Prostate gland (tissue), 2 donors: ENCODE results near the gene TSHZ2. TPM values are rescaled to one million over a fixed set of nuclear protein-coding genes. Genes with fewer than 3 reads are reported as not detected.

Experiments
- DNase-seq: peaks from one replicate; pipeline ENCODE4 v3.0.0-alpha.2; 2019; ENCODE audit warnings: low spot score
- H3K27ac ChIP-seq, 2 donors: fragments of 200-600 bp; sonication (generic); 2 replicates each; pipeline ENCODE4 v1.5.1; 2017 to 2019
- H3K27me3 ChIP-seq: fragments of 200-600 bp; sonication (generic); replicated peaks from 2 replicates; pipeline ENCODE4 v1.5.1; 2019; ENCODE audit not compliant: insufficient read depth
- H3K36me3 ChIP-seq, 2 donors: fragments of 200-600 bp; sonication (generic); 1 replicate in 1 of 2; 2 replicates in 1 of 2; pipeline versions ENCODE4 v1.5.1 to v1.8.1; 2017 to 2019
- H3K4me1 ChIP-seq: fragments of 200-600 bp; sonication (generic); replicated peaks from 2 replicates; pipeline ENCODE4 v1.5.1; 2019
- H3K4me3 ChIP-seq, 2 donors: fragments of 200-600 bp; sonication (generic); 2 replicates each; pipeline ENCODE4 v1.5.1; 2017 to 2019
- H3K9me3 ChIP-seq: fragments of 200-600 bp; sonication (generic); 2 replicates; pipeline ENCODE4 v1.5.1; 2017
- CTCF ChIP-seq, 4 experiments: fragments of 200-600 bp in 2 of 4; fragments of 450-650 bp in 2 of 4; sonication (generic) in 2 of 4; IDR thresholded peaks; 1 replicate in 3 of 4; 2 replicates in 1 of 4; pipeline ENCODE4 v1.5.1; 2016 to 2019; ENCODE audit warnings: antibody characterized with exemption in 4 of 4, mild to moderate bottlenecking in 2 of 4, moderate library complexity in 2 of 4
- POLR2A ChIP-seq: fragments of 450-650 bp; IDR thresholded peaks from one replicate; pipeline ENCODE4 v1.6.1; 2016; ENCODE audit warnings: antibody characterized with exemption, mild to moderate bottlenecking
- POLR2AphosphoS5 ChIP-seq: sonication (generic); formaldehyde crosslinking; IDR thresholded peaks from one replicate; pipeline ENCODE4 v1.6.1; 2017; ENCODE audit warnings: antibody characterized with exemption
- WGBS: methylation state at CpG from one replicate; pipeline ENCODE4 v1.1.5; 2018; 5-methylcytosine and 5-hydroxymethylcytosine counted together
- intact Hi-C: fragments of 100-400 bp; cut with DNase I; formaldehyde crosslinking; loops from one replicate; pipeline ENCODE4 v1.14.2; 2022
- total RNA-seq, 2 donors: library from RNA; depleted of rRNA; stranded (reverse); fragments of >200 nt; gene quantifications; one replicate each; pipeline ENCODE4 v1.1.0, GENCODE V29; 2016

The TSHZ2 gene
- total RNA-seq, 2 donors from 2014 or later, result 9.8 to 35.1 TPM

GRCh38 chr20:53194306-53195290 lies 222.4 kb downstream of the TSHZ2 start:
- 71% methylated on average over 11 of the region's 11 CpGs for WGBS
- H3K27me3 ChIP-seq, result no peaks in the 10 kb centered on the region
- intact Hi-C loops, result no loop called here
- no peak for DNase-seq
- no peak overlapping the region for H3K4me3 ChIP-seq
- no peak overlapping the region for H3K27ac ChIP-seq
- TF ChIP-seq POLR2AphosphoS5 (no peak), POLR2A (no peak), CTCF (IDR thresholded peaks at IDR 0.05) (no peak)
- H3K9me3 ChIP-seq, result no peaks in the 10 kb centered on the region
- no peaks in the 10 kb centered on the region for H3K4me1 ChIP-seq
- no peaks in the 10 kb centered on the region for H3K36me3 ChIP-seq

GRCh38 chr20:53195876-53196610 lies 223.9 kb downstream of the TSHZ2 start:
- 72% methylated on average over 16 of the region's 16 CpGs for WGBS

GRCh38 chr20:53201588-53201987 lies 229.4 kb downstream of the TSHZ2 start:
- DNase-seq, result no peak
- TF ChIP-seq CTCF (IDR thresholded peaks at IDR 0.05) (no peak), POLR2AphosphoS5 (no peak), POLR2A (no peak)
- intact Hi-C loops, result no loop called here
- 91% methylated on average over 6 of the region's 6 CpGs for WGBS
- H3K27ac ChIP-seq, result no peak overlapping the region
- H3K9me3 ChIP-seq, result no peaks in the 10 kb centered on the region
- no peaks in the 10 kb centered on the region for H3K27me3 ChIP-seq
- H3K4me3 ChIP-seq, result no peak overlapping the region
- no peaks in the 10 kb centered on the region for H3K4me1 ChIP-seq
- H3K36me3 ChIP-seq, result no peaks in the 10 kb centered on the region

More at GRCh38 chr20:53195876-53196610, 223.9 kb downstream of the TSHZ2 start:
- Histone ChIP-seq H3K36me3 (no peaks in the 10 kb centered on the region), H3K27me3 (no peaks in the 10 kb centered on the region), H3K27ac (no peak overlapping the region), H3K4me3 (no peak overlapping the region), H3K9me3 (no peaks in the 10 kb centered on the region), H3K4me1 (no peaks in the 10 kb centered on the region)
- TF ChIP-seq POLR2AphosphoS5 (no peak), POLR2A (no peak), CTCF (IDR thresholded peaks at IDR 0.05) (no peak)
- DNase-seq, result no peak
- intact Hi-C loops, result no loop called here

GRCh38 chr20:53202777-53203176 lies 230.6 kb downstream of the TSHZ2 start:
- Histone ChIP-seq H3K4me3 (no peak overlapping the region), H3K27ac (no peak overlapping the region), H3K27me3 (no peaks in the 10 kb centered on the region), H3K36me3 (no peaks in the 10 kb centered on the region), H3K9me3 (no peaks in the 10 kb centered on the region), H3K4me1 (no peaks in the 10 kb centered on the region)
- intact Hi-C loops, result no loop called here
- no peak for TF ChIP-seq CTCF (IDR thresholded peaks at IDR 0.05)
- 58% methylated on average over 3 of the region's 3 CpGs for WGBS
- no peak for DNase-seq
